Hematopoietic multipotent progenitor cell treated with erythropoietin and hydrocortisone succinate and interleukin-3 and kit ligand, for 15 days (in vitro differentiated cells): Measurements from ENCODE around the gene PLCD3.
A peak's percentile ranks its signal among the peaks of the same experiment; 100 is the strongest.

ENCODE experiments used
- DNase-seq: peaks from one replicate; pipeline ENCODE4 v3.0.0-alpha.2; 2015; ENCODE audit warnings: low spot score

PLCD3 gene

DNA sequence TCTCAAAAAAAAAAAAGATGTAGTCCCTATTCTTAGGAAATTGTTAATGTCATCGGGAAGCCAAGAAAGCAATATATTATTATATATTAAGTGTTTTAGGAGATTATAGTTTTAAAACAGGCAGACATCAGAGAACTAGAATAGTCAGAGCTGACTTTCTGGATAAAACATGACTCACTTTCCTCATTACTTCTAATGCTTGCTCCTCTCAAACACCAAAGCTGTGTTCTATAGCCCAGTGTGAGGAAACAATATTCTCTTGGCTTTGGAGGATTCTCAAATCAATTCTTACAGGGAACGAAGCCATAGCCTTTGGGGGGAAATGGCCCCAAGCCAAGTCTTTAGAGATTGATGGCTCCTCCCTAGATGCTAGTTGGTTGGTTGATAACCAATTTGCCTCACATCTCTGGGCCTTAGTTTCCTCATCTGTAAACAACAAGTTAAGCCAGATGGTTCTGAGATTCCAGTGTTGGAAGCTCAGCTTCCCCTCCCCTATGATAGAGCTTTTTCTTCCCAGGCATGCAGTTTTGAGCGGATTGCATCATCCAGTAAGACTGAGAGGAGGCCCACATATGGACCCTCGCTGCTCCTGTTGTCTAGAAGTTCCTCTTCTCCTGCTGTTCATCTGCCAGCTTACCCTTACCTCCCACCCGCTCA, 58.8 kb downstream of the PLCD3 start:
- DNase-seq: no peak

DNA sequence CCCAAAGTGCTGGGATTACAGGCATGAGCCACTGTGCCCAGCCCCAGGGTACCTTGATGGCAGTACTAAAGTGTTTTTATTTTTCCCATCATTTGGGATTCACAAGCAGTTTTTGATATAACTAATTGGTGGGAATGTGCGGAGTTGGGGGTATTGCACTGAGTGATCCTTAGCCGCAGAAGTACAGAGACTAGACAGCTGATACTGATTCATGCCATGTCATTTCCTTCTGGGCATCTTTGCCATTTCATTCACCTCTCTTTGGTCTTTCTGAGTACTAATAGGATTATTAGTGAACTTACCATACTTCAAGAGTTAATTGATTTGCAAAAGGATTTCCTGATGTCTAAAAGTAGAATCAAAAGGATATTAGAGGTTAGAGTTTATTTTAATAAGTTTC, 61.5 kb downstream of the PLCD3 start:
- DNase-seq: no peak

DNA sequence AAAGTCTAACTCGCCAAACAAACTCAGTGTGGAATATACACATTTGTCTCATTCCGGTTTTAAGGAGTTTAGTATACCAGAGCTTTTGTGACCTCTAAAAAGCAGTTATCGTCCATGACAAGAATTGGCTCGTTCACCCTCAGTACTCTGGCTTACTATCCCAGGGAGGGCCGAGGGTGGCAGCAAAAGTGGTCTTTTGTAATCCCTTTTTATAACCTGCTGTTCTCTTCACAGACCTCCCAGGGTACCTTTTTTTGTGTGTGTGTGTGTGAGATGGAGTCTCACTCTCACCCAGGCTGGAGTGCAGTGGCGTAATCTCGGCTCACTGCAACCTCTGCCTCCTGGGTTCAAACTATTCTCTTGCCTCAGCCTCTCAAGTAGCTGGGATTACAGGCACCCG, 62.3 kb downstream of the PLCD3 start:
- DNase-seq: no peak

DNA sequence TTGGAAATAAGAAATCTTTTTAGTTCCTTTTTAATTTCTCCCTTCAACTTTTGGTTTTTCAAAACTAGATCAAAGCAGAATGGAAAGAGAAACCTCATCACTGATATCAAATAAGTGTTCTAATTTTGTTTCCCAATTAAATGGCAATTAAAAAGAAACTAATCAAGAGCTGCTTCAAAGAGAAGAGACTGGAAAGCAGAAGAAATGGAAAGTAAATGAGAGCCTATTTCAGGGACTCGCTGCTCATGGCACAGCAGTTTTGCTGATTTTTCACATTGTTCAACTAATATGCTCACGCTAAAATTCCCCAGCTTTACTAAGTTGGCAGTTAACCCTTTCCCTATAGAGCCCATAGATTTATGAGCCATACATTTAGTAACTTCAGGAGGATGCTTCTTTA, 64.7 kb downstream of the PLCD3 start:
- no peak for DNase-seq

DNA sequence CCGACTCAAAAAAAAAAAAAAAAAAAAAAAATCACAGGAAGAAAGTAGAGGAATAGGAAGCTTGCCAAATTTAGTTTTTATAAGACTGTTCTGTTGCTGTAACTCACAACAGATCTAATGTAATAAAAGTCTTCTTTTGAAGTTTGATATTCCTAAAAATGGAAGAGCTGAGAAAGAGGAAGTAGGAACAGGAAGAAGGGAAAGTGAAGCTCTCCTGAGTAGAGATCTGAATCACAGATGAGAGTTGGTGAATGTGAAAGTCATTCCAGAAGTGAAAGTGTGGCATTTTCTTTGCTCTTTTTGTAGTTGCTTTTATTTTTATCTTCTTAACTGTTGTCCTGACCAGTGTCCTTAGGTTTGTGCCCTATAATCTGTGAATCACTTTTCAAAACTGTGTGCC, 69.1 kb downstream of the PLCD3 start:
- no peak for DNase-seq

DNA sequence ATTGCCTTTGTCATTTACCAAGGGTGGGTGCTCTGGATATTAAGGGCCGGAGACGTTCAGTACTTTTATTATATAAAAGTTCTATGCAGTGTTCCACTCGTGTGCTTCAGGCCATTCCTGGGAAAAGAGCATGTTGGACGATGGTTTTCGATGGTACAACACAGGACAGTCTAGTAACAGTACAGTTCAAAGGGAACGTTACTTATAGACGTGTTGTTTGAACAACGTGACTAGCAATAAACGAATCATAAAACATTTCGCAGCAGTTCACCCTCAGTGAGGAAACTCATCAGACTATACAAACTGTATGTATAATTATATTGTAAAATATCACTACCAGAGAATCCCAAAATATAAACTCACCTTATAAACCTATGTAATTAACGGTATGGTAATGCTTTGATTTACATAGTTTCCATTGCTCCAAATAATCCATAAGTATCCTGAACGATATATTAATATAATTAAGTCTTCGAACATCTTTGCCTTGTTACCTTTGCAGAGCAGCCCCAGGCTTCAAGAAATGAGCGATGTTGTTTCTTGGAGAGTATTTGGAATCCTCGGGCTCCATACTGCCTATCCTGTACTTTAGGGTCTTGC, 70.6 kb downstream of the PLCD3 start:
- DNase-seq: no peak

DNA sequence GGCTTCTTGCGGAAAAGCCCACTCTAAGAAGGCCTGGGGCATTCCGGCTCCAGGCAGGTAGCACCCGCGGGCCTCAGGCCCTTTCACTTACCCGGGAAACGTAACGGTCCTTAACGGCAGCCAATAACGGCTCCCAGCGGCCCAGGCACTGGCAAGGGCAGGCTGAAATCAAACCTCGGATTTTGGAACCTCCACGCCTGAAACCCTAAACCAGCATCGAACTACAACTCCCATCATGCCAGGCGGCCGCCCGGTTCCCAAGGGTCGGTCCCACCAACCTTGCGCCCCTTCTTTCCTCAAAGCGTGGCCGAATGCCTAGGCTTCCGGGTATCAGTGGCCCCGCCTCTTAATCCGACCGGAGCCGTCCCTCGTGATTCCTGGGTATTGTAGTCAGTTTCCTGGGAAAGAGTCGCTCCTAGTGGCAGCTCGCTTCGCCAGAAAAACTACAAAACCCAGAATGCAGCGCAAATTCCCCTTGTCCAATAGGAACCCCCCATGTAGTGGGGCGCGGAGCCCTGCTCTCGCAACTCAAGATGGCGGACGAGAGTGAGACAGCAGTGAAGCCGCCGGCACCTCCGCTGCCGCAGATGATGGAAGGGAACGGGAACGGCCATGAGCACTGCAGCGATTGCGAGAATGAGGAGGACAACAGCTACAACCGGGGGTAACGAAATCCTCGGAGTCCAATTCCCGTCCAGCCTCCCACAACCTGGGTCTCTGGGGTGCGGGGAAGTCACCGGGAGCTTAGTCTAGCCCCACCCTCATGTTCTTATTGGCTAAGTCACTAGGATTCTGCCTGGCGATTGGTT, 71.3 kb downstream of the PLCD3 start, which contains the start of gene NMT1:
NMT1 (plus strand) TSS at position 521 of the 809 bp plus-strand sequence; CDS start at position 534, 13 bp downstream.
- DNase-seq: peak; percentile 99

DNA sequence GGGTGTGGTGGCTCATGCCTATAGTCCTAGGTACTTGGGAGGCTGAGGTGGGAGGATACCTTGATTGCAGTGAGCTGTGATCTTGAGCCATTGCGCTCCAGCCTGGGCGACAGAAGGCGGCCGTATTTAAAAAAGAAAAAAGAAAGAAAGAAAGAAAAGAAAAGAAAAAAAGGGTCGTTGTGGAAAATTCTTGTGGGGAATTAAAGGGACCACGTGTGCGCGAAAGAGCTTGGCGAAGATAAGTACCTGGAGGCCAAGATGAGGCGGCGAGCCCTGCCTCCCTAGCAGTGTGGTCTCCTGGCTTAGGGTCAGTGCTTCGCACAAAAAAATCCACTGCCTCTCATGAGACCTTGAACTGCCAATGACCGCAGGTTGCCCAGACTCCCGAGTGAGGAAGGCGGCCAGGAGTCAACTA, 71.9 kb downstream of the PLCD3 start:
- no peak for DNase-seq
